NK-92 (cell line): ENCODE measurements around the gene MAGIX.
A peak's percentile ranks its signal among the peaks of the same experiment; 100 is the strongest.
"Not testable (repeated sequence)": the region's sequence is repeated elsewhere in the genome, so short reads cannot be mapped to it uniquely, and the experiment has no call there.

ENCODE experiments used
- DNase-seq: peaks from one replicate; lab custom pipeline; 2025; ENCODE audit not compliant: unreplicated experiment; lab: John Stamatoyannopoulos, UW

Gene MAGIX

GRCh38 chrX:49162620-49163019 is at the start of gene MAGIX:
MAGIX (plus strand) TSS chrX:49162758; CDS start chrX:49162890, 132 bp downstream.
- no peak for DNase-seq

GRCh38 chrX:49116076-49116475 is 46.5 kb upstream of the MAGIX start:
- DNase-seq: no peak

- no peak for DNase-seq
Observed at GRCh38 chrX:49116716-49117115, 45.8 kb upstream of the MAGIX start.

GRCh38 chrX:49117581-49117980 is 45.0 kb upstream of the MAGIX start:
- DNase-seq: no peak

- DNase-seq: no peak
Observed at GRCh38 chrX:49120091-49120490, 42.5 kb upstream of the MAGIX start.

- no peak for DNase-seq
Observed at GRCh38 chrX:49122499-49122898, 40.1 kb upstream of the MAGIX start.

GRCh38 chrX:49127742-49128258 is 34.8 kb upstream of the MAGIX start:
- DNase-seq: not testable (repeated sequence)

- DNase-seq: no peak
Observed at GRCh38 chrX:49129427-49129826, 33.1 kb upstream of the MAGIX start.

- not testable (repeated sequence) for DNase-seq
Observed at GRCh38 chrX:49132275-49132674, 30.3 kb upstream of the MAGIX start.

GRCh38 chrX:49133759-49134158 is 28.8 kb upstream of the MAGIX start:
- DNase-seq: no peak

- no peak for DNase-seq
Observed at GRCh38 chrX:49137492-49137891, 25.1 kb upstream of the MAGIX start.

- DNase-seq: no peak
Observed at GRCh38 chrX:49139713-49140112, 22.8 kb upstream of the MAGIX start.

- DNase-seq: not testable (repeated sequence)
Observed at GRCh38 chrX:49142264-49142663, 20.3 kb upstream of the MAGIX start.

- not testable (repeated sequence) for DNase-seq
Observed at GRCh38 chrX:49143154-49143553, 19.4 kb upstream of the MAGIX start.

GRCh38 chrX:49147282-49147681 is 15.3 kb upstream of the MAGIX start:
- no peak for DNase-seq

- no peak for DNase-seq
Observed at GRCh38 chrX:49147936-49148335, 14.6 kb upstream of the MAGIX start.

GRCh38 chrX:49148390-49149100 is 14.0 kb upstream of the MAGIX start:
- not testable (repeated sequence) for DNase-seq

GRCh38 chrX:49149291-49149690 is 13.3 kb upstream of the MAGIX start:
- not testable (repeated sequence) for DNase-seq

GRCh38 chrX:49153467-49153866 is 9.1 kb upstream of the MAGIX start:
- no peak for DNase-seq

GRCh38 chrX:49155243-49155899 is 7.2 kb upstream of the MAGIX start:
- DNase-seq: no peak

- DNase-seq: peak; percentile 16
Observed at GRCh38 chrX:49155900-49156837, 6.4 kb upstream of the MAGIX start.
